GM19452 (cell line): Measurements from ENCODE around the gene RBM26.

ENCODE experiments used
- ATAC-seq: cut with Tn5 transposase; IDR thresholded peaks from one replicate; pipeline ENCODE4 v1.9.1; 2021; ENCODE audit not compliant: unreplicated experiment

Gene RBM26

GRCh38 chr13:79338343-79338742, 67.7 kb downstream of the RBM26 start:
- no peak for ATAC-seq

- no peak for ATAC-seq
Measured at GRCh38 chr13:79336966-79337365, 69.1 kb downstream of the RBM26 start.

- ATAC-seq: no peak
Measured at GRCh38 chr13:79328510-79328909, 77.5 kb downstream of the RBM26 start.

DNA sequence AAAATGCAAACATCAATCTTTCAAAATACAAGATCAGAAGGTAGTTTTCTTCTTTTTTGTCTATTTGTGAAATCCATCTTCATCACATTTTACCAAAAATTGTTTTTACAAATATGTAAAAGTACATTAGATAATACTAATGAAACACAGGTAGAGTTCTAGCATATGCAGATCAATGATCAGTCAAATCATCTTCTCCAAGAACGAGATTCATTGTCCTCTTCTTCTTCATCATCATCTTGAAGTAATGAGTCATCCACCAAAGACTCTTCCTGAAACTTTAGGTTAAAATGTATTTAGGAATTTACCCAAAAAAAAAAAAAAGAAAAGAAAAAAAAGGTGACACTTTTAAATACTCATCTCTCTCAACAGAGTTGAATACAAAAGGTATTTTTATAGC, 85.6 kb downstream of the RBM26 start:
- ATAC-seq: no peak

DNA sequence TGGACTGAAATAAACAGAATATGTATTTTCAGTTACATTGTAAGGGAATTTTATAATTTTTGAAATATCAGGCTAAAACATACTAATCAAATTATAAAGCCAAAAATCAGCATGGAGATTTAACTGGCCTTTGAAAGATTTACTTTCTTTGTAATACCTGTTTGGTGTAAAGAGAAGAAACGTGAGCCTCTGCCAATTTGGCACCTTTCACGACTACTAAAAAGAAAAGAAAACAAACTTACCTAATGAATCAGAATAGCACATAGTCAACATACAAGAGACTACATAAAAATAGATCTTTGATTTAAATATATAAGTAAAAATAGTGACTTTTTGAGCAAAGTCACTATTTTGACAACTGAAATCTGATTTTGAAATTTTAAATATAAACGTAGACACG, 87.4 kb downstream of the RBM26 start:
- no peak for ATAC-seq

- ATAC-seq: no peak
Measured at GRCh38 chr13:79317856-79318255, 88.2 kb downstream of the RBM26 start.

DNA sequence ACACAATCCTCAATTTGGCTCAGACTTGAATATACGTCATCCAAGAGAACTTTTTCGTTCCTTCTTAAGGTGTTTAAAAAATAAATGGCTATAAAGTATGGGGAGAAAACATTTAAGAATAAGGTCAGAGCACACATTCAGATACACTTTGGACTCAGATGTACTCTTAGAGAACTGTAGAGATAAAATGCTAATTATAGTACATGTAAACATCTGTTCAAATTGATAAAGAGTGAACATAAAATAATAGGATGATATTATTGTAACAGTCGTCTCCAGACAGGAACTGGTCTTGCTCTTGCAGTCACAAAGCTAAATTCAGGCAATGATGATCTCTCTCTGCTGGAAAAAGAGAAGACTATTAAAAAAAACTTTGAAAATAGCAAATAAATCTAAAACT, 91.4 kb downstream of the RBM26 start:
- no peak for ATAC-seq

DNA sequence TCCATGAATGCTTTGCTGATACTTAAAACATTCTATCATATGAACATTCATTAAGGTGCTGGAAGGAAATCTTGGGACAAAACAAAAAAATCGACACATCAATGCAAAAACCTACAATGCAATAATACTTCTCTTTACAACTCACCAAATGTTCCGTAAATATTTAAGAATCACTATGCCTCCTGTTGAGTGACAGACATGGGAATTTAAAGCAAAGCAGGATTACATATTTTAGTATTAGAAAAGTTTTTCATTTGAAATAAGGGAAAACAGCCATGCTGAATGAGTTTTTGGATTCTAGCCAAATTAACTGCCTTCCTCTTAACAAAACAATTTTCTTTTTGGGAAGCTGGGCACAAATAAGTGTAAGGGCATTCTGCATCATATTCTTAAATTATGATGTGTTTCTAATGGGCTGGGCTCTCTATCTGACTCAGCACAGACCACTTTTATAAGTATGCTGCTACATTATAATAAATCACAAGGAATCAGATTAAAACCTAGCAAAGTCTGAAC, 93.7 kb downstream of the RBM26 start:
- ATAC-seq: no peak

DNA sequence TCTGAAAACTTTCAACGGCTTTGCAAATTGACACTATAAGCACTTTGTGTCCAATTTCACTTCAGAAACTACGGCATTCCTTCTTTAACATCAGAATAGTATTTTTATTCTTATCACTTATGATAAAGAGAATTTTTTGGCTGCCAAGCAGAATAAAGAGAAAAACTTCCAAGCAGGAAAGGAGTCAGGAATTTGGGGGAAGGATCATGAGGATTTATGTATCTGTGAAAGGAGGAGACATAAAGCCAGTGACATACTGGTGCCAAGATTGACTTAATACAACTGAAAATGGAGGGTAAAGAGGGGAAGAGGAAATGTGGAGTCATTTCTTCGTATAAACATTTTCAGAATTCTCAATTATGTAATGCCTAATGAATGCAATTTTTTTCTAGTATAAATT, 94.7 kb downstream of the RBM26 start:
- ATAC-seq: no peak

GRCh38 chr13:79309690-79310089, 96.4 kb downstream of the RBM26 start:
- ATAC-seq: no peak

- no peak for ATAC-seq
Measured at GRCh38 chr13:79307866-79308298, 98.2 kb downstream of the RBM26 start.

DNA sequence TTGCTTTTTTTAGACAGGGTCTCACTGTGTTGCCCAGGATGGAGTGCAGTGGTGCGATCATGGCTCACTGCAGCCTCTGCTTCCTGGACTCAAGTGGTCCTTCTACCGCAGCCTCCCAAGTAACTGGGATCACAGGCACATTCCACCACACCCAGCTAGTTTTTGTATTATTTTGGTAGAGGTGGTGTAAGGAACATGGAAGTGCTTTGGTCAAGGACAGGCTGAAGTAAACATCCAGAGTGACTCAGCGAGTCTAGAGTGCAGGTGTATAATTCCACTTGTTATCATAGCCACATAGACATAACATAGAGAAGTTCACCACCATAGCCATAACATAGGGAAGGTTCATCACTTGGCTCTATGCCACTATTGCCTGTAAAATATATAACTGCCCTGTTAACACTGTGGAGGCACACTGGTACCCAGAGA, 98.6 kb downstream of the RBM26 start:
- no peak for ATAC-seq

GRCh38 chr13:79306650-79307049, 99.4 kb downstream of the RBM26 start:
- ATAC-seq: no peak

GRCh38 chr13:79297128-79297527, 108.9 kb downstream of the RBM26 start:
- no peak for ATAC-seq

- no peak for ATAC-seq
Measured at GRCh38 chr13:79295906-79296706, 109.9 kb downstream of the RBM26 start.

- no peak for ATAC-seq
Measured at GRCh38 chr13:79290595-79291244, 115.3 kb downstream of the RBM26 start.

- ATAC-seq: no peak
Measured at GRCh38 chr13:79289571-79289970, 116.5 kb downstream of the RBM26 start.

DNA sequence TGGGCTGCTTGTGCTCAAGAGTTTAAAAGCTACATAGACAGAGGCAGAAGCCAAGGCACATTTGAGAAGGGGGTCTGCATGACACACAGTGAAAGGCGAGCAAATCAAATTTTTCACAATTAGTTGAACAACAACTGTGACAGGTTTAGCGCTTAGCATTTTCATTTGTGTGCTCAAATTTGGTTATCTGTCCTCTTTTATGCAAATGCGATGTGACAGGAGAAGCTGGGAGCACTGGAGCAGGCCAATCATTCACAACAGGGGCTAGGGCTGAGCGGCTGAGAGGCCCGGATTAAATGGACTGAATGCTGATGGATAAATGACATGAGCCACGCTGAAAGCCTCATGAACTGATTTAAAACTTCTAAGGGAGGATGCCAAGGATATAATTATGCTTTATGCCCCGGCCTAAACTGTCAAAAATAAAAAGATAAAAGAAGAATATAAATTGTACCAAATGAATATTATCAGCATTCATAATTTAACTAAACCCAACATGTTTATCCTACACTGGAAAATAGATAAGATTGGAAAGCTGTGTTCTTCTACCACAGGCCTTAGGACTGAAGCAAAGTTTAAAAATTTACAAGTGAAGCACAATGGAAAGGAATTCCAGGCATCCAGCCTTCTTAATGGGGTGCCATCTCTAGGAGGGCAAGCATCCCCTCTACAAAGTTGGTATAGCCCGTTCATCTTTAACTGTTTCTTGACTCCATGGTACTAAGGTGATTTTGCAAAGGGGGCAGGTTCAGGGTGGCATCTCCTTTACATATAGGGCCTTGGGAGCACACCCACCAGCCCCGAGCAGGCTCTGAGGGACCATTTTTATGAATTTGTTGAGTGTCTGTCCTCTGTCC, 117.9 kb downstream of the RBM26 start:
- ATAC-seq: no peak

- no peak for ATAC-seq
Measured at GRCh38 chr13:79285159-79285558, 120.9 kb downstream of the RBM26 start.

GRCh38 chr13:79283742-79284141, 122.3 kb downstream of the RBM26 start:
- no peak for ATAC-seq

DNA sequence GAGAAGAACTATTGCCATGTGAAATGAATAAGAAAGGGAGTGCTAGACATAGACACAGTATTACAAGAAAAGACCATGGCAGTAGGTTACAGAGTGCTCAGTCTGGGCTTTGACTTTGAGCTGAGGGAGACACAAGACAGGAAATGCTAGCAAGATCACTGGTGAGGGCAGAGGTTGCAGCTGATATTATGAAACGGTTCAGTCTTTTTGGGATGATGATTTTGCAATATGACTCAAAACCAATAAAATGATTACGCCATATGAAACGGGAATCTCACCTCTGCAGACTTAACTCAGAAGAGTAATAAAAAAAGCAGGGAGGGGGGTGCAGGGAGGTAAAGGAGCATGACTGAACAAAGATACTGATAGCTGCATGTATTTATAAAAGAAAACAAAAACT, 123.1 kb downstream of the RBM26 start:
- no peak for ATAC-seq
